ENCODE results near the gene NUDT4B.
"Not testable (repeated sequence)": the region's sequence is repeated elsewhere in the genome, so short reads cannot be mapped to it uniquely, and the experiment has no call there.

NUDT4B gene

GRCh38 chr1:148738667-148739066 is 9.9 kb upstream of the NUDT4B start:
- DNase-seq (ENCODE audit: low spot score) = not testable (repeated sequence)

GRCh38 chr1:148743200-148743599 is 5.4 kb upstream of the NUDT4B start:
- DNase-seq (ENCODE audit: low spot score) = not testable (repeated sequence)

GRCh38 chr1:148743726-148744720 is 4.6 kb upstream of the NUDT4B start:
- DNase-seq (ENCODE audit: low spot score) = not testable (repeated sequence)

GRCh38 chr1:148749335-148749681 is 734 bp downstream of the NUDT4B start:
- DNase-seq (ENCODE audit: low spot score) = not testable (repeated sequence)

DNA sequence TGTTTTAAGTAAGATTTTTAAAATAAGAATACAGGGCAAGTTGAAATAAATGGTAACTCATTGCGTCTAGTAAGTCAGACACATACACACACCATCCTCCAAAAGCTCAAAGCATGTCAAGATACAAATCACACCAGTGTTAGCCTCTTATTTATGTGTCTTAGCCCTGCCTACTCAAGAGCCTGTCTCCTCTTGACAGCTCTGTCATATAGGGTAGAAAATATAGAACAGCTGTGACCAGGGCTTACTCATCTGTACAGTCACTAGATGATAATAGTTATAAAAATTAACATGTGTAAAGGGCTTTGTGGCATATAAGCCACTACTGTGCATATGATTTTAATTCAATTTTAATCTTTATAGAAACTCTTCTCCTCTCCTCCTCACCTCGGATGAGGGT is 7.7 kb downstream of the NUDT4B start:
- not testable (repeated sequence) for DNase-seq (ENCODE audit: low spot score)

GRCh38 chr1:148757446-148757845 is 8.9 kb downstream of the NUDT4B start:
- DNase-seq (ENCODE audit: low spot score) = not testable (repeated sequence)

- DNase-seq (ENCODE audit: low spot score) = not testable (repeated sequence)
Observed at GRCh38 chr1:148758412-148758811, 9.8 kb downstream of the NUDT4B start.

DNA sequence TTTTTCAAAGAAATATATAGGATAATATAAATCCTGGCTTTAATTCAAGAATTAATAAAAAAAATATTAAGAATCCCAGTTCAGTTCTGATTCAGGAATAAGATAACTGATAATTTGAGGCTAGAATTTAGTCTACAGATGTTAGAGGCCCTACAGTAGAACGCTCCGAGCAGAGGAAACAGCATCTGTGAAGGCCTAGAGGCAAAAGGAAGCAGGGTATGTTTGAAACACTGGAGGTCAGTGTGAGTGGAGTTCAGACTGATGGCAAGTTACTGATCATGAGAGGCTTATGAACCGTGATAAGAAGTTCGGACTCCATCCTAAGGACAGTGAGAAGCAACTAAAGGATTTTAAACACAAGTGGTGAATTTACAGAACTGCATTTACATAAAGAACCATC is 10.4 kb downstream of the NUDT4B start:
- DNase-seq (ENCODE audit: low spot score) = not testable (repeated sequence)

GRCh38 chr1:148759749-148760148 is 11.2 kb downstream of the NUDT4B start:
- DNase-seq (ENCODE audit: low spot score) = not testable (repeated sequence)

DNA sequence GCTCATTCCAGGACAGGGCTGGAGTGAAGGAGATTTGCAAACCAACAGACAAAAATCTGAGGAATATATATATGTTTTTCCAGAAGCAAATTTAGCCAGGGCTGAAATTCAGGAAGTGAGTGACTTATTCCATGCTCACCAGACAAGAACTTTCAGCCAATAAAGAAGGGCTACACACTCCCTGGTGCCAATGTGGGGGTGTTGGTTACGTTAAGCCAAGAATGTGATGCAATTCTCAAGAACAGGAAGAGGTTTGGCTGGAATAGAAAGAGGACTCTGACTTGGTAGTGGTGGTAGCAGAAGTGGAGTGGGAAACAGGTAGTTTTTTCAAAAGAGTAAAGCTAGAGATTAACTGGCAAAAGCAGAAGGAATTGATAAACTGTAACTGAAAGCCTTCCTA is 11.6 kb downstream of the NUDT4B start:
- DNase-seq (ENCODE audit: low spot score) = not testable (repeated sequence)

GRCh38 chr1:148761360-148761759 is 12.8 kb downstream of the NUDT4B start:
- not testable (repeated sequence) for DNase-seq (ENCODE audit: low spot score)

DNA sequence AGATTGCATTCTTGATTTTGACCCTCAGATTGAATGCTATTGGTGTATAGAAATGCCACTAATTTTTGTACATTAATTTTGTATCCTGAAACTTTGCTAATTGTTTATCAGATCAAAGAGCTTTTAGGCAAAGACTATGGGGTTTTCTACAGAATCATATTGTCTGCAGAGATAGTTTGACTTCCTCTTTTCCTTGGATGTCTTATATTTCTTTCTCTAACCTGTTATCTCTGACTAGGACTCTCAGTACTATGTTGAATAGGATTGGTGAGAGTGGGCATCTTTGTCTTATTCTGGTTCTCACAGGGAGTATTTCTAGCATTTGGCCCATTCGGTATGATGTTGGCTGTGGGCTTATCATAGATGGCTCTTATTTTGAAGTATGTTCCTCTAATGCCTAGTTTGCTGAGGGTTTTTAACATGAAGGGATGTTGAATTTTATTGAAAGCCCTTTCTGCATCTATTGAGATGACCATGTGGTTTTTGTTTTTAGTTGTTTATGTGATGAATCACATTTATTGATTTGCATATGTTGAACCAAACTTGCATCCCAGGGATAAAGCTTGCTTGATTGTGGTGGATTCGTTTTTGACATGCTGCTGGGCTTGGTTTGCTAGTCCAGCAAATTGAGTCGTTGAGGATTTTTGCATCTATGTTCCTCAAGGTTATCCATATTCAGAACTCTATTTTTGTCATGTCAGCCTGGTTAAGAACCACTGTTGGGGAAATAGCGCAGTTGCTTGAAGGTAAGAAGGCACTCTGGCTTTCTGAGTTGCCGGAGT is 16.9 kb downstream of the NUDT4B start:
- DNase-seq (ENCODE audit: low spot score) = not testable (repeated sequence)

DNA sequence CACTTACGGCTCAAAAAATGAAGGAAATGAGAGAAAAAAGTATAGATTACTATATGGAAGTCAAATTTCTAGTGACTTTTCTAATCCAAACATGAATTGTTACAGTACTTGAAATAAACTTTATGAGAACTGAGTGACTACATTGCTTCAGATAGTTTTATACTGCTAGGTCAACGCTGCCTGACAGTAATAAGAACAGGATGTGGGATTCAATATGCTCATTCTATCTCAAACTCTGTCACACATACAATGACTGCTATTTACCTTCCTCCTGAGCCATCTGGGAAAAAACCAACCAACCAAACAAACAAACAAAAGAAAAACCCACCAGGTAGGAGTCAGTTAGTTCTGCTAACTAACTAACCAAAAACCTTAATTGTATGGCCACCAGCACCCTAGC is 20.0 kb downstream of the NUDT4B start:
- DNase-seq (ENCODE audit: low spot score) = not testable (repeated sequence)

DNA sequence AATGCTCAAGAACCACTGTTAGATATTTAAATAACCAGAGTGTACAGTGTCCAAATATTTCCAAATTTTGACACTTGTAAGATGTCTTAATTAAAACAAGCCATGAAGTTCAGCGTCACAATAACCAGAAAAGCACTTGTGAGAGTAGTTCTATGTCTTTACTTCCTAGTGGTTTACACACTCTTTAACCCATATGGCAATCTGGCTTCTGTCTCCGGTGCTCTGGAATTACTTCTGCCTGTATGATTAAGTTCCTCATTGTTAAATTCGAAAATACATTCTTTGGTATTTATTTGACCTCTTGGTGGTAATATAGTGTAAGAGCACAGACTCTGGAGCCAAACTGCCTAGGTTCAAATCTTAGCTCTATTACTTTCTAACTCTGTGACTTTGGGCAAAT is 20.9 kb downstream of the NUDT4B start:
- DNase-seq (ENCODE audit: low spot score) = not testable (repeated sequence)

GRCh38 chr1:148773690-148774089 is 25.1 kb downstream of the NUDT4B start:
- DNase-seq (ENCODE audit: low spot score) = not testable (repeated sequence)

DNA sequence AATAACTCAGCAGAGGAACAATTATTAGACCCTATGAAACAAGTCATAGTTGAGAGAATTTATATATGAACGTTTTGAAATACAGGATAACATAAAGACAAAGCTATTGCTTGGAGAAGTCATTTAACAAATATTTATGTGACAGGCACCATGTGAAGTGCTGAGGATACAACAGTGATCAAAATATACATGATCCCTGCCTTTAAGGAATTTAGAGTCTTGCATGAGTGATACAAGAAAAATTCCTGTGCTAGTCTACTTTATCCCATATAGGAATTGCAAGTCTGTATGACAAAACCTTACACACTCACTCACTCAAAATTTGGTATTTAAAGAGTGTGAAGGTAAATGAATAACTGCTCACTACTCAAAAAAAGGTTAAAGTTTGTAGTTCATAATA is 25.5 kb downstream of the NUDT4B start:
- not testable (repeated sequence) for DNase-seq (ENCODE audit: low spot score)

GRCh38 chr1:148775263-148775662 is 26.7 kb downstream of the NUDT4B start:
- DNase-seq (ENCODE audit: low spot score) = not testable (repeated sequence)

- not testable (repeated sequence) for DNase-seq (ENCODE audit: low spot score)
Observed at GRCh38 chr1:148777649-148778048, 29.1 kb downstream of the NUDT4B start.

DNA sequence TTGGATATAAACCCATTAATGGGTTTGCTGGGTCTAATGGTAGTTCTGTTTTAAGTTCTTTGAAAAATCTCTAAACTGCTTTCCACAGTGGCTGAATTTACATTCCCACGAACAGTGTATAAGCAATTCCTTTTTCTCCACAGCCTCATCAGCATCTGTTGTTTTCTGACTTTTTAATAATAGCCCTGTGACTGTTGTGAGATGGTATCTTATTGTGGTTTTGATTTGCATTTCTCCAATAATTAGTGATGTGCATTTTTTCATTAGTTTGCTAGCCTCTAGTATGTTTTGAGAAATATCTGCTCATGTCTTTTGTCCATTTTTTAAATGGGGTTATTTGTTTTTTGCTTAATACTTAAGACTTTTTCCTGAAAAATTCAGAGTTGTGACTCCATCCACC is 31.8 kb downstream of the NUDT4B start:
- DNase-seq (ENCODE audit: low spot score) = not testable (repeated sequence)

DNA sequence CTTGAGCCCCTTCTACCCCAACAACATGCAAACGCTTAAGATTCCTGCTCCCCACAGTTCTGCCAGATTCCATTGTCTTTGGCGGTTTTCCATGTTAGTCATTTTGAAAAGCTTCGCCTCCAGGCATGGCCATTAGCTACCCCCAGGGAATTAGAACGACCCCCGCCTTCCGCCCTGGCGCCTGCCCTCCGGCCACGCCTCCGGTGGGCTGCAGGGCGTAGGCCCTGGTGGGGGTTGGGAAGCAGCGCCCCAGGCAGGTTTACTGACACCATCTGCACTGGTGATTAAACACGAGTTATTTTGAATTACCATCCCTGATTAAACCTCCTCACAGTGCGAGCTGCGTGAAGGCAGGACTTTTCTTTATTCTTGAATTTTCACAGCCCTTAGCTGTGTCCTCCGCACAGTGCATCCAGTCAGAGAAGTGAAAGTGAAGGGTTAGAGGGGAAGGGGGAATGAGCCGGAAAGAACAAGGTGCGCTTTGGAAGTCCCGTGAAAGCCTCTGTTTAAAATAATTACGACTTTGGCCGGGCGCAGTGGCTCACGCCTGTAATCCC is 43.0 kb downstream of the NUDT4B start:
- not testable (repeated sequence) for DNase-seq (ENCODE audit: low spot score)

DNA sequence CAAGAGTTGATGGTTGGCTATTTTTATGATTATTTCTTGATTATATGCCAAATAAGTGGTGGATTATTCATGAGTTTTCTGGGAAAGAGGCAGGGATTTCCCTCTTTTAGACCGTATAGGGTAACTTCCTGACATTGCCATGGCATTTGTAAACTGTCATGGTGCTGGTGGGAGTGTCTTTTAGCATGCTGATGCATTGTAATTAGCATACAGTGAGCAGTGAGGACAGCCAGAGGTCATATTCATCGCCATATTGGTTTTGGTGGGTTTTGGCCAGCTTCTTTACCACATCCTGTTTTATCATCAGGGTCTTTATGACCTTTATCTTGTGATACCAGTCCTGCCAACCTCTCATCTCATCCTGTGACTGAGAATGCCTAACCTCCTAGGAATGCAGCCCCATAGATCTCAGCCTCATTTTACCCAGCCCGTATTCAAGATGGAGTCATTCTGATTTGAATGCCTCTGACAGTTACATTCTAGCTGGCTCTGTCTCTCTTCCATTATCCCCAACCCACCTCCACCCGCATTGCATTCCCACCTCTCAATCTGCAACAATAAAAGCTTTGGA is 45.3 kb downstream of the NUDT4B start:
- not testable (repeated sequence) for DNase-seq (ENCODE audit: low spot score)
